Measurements from ENCODE around the gene ZNF280D.

GRCh38 chr15:56586206-56586605 is 147.1 kb downstream of the ZNF280D start:
- no peak for TF ChIP-seq CTCF (conservative IDR thresholded peaks at IDR 0.05)
- no peak for TF ChIP-seq ZFX (IDR thresholded peaks at IDR 0.05)
